Eye (tissue), 1 donor: ENCODE results near the gene MYL12A.

ENCODE experiments used
- DNase-seq: peaks from one replicate; pipeline ENCODE4 v3.0.0-alpha.2; 2015

Gene MYL12A

DNA sequence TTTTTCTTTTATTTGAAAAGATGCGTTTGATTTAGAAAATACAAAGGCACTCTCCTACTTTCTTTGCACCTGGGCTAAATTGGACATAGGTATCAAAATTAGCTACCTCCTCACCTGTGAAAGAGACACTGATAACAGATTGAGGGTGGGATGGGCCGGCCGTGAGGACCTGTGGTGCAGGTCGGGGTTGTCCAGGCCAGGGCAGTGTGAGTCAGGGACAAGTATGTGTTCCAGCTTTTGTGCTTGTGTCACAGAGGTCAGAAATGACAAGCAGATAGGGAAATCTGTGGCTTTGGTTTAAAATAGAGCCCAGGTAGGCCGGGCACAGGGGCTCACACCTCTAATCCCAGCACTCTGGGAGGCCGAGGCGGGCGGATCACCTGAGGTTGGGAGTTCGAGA is 36.9 kb downstream of the MYL12A start:
- no peak for DNase-seq

- DNase-seq = no peak
These were observed 38.6 kb downstream of the MYL12A start for GRCh38 chr18:3286159-3286558.

GRCh38 chr18:3293196-3293951 is 45.8 kb downstream of the MYL12A start:
- no peak for DNase-seq

DNA sequence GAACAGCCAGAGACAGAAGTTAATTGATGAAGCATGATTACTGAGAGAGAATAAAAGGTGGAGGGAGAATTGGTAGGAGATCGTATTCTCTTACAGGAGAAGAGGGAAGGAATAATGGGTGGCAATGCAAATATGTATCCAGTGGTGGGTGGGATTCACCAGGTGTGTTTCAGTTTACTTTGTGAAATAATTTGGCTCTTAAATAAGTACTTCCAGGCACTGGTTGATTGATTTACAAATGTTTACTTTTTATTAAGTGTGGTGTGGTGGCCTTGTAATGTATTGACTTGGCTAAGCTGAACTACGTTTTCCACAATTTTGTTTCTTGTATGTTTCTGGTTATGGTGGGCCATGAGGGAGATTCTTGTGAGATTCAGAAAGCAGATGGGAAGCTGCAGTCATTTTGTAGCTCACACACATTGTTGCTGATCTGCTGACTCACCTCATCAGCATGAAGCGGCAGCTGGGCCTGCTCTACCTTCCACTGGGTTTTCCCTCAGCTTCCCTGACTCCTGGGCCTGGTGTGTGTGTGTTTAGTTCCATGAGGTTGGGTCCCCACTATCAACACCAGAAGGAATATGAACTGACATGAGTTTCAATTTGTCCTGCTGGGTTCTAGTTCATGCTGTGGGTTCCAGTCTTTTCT is 47.0 kb downstream of the MYL12A start:
- no peak for DNase-seq

DNA sequence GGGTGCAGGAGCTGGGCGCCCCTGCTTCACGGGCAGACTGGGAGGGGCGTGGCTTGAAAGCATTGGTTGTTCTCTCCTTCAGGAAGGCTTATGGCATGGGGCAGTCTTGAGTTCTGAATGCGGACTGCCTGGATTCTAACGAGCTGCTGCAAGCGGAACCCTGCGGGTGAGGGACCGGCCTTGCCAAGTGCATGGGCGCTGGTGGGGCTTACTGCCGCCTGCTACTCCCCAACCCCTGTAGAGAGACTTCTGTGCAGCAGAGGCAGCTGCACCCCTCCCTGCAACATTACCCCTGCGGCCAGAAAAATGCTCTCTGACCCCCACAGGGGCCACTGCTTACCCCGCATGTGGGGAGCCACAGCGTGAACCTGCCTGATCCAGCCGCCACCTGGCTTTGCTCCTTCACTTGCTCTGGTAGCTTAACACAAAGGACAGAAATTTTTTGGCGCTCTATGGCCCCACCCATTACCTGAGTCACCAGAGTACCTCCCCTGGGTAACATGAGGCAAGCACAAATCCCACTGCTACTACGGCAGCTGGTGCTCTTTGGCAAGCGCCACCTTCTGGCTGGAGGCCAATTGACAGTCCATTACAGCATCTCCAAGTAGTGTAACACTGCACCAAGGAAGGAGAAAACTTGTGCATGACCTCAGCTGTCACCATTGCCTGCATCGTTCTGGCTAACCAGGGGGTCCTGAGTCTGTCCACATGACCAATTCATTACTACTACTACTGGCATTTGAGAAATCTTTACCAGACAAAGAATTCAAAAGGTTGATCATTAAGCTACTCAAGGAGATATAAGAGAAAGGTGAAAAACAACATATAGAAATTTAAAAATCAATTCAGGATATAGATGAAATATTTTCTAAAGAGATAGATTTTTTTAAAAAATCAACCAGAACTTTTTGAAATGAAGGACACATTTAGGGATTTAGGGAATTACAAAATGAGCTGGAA is 49.7 kb downstream of the MYL12A start:
- peak; percentile 96 for DNase-seq

DNA sequence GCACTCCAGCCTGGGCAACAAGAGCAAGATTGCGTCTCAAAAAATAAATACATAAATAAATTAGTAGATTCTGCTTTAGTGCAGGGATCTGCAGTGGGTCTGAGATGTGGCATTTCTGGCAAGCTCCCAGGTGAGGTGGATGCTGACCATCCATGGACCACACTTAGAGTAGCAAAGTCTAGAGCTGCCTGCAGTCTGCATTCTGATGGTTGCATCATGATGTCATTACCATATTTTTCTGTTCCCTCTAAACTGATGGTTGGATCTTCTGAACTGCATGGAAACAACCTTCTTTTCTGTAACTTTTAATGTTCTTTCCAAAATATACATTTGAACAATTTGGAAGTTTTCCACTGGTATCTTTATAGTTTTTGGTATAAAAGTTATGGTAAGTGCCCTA is 57.2 kb downstream of the MYL12A start:
- no peak for DNase-seq

DNA sequence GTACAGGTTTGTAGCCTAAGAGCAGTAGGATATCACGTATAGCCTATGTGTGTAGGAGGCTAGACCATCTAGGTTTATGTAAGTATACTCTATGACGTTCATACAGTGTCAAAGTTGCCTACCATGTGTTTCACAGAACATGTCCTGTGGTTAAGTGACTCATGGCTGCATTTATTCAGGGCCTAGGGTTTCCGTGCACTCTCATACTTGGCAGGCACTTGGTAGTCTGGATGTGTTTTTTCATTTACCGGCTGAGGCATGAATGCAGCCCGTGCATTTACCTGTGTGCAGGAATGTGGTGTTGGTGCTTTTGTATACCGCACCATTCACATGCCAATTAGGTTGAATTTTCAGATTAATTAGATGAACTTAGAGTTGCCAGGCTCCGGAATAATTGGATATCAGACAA is 57.8 kb downstream of the MYL12A start:
- DNase-seq = no peak
